ES-I3 (cell line): Measurements from ENCODE around the gene CARD11.

Experiments
- H3K36me3 ChIP-seq: 2 replicates; pipeline ENCODE4 v1.6.1; 2013; ENCODE audit warnings: mild to moderate bottlenecking, low read length, control low read depth, moderate library complexity; ENCODE audit not compliant: insufficient read depth
- H3K4me1 ChIP-seq: 2 replicates; pipeline ENCODE4 v1.6.1; 2013; ENCODE audit warnings: mild to moderate bottlenecking, control low read depth, low read length; ENCODE audit not compliant: insufficient read depth
- H3K9ac ChIP-seq: 2 replicates; pipeline ENCODE4 v1.6.1; 2013; ENCODE audit warnings: low read depth, mild to moderate bottlenecking, low read length, moderate library complexity
- H3K9me3 ChIP-seq: 2 replicates; pipeline ENCODE4 v1.6.1; 2013; ENCODE audit warnings: mild to moderate bottlenecking, low read length, moderate library complexity; ENCODE audit not compliant: control insufficient read depth, insufficient read depth

CARD11 gene

GRCh38 chr7:2996141-2996540 lies 47.5 kb downstream of the CARD11 start:
- Histone ChIP-seq H3K9ac (no peak overlapping the region), H3K9me3 (peaks cover 8% of the 10 kb centered on the region), H3K4me1 (no peaks in the 10 kb centered on the region), H3K36me3 (no peaks in the 10 kb centered on the region)

DNA sequence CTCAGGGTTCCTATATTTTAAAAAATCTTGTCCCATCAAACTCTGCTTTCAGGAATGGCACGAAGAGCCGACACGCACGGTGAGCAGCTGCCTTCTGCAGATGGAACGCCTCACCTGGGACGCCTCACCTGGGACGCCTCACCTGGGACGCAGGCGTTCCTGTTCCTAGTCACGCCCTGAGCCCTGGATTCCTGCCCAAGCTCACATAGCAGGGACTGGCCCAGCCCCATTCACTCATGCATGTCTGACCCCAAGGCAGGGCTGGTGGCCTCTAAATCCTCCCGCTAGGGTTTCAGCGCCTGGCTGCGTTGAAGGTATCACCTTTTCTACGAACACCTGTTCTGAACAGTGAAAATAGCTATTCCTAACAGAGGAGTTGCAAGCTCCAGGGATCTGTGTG lies 49.8 kb downstream of the CARD11 start:
- Histone ChIP-seq H3K36me3 (no peaks in the 10 kb centered on the region), H3K9ac (no peak overlapping the region), H3K9me3 (peaks cover 12% of the 10 kb centered on the region), H3K4me1 (no peaks in the 10 kb centered on the region)

DNA sequence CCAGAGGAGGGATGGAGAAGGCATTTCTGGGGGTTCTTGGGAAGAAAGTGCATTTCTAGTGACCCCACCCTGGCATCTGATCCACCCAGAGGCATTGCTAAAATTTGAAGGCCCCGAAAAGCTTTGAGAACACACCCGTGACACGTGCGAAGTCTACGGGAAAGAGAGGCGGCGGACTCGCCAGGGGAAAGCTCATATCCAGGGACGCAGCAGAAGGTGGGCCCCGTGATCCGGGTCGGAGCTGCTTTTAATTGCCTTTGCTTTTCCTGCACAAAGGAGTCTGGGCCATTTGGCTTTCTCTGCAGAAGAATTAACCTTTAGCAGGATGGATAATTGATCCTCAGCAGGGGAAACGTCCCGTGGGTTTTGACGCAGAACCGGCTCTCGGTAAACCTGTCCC lies 50.3 kb downstream of the CARD11 start:
- H3K4me1 ChIP-seq = no peaks in the 10 kb centered on the region
- H3K9ac ChIP-seq = no peak overlapping the region
- H3K9me3 ChIP-seq = peaks cover 12% of the 10 kb centered on the region
- H3K36me3 ChIP-seq = no peaks in the 10 kb centered on the region

- no peak overlapping the region for H3K9ac ChIP-seq
- no peaks in the 10 kb centered on the region for H3K4me1 ChIP-seq
- H3K9me3 ChIP-seq = peaks cover 12% of the 10 kb centered on the region
- H3K36me3 ChIP-seq = no peaks in the 10 kb centered on the region
These were observed 52.7 kb downstream of the CARD11 start for GRCh38 chr7:2990949-2991470.

DNA sequence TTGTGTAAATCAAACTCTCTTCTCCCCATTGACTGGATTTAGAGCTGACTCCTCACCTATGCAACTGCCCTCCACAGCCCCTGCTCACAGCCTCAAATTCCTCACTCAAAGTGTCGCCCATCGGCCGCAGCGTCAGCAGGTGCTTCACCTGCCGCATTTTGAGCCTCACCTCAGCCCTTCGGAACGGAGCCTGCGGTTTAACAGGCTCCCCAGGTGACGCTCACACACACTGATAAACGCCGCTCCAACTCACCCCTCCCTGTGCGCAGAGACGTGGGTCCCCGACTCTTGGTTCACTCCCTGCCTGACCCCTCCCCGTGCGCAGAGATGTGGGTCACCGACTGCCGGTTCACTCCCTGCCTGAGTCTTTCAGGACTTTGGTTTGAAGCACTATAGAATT lies 57.1 kb downstream of the CARD11 start:
- Histone ChIP-seq H3K4me1 (no peaks in the 10 kb centered on the region), H3K36me3 (no peaks in the 10 kb centered on the region), H3K9ac (no peak overlapping the region), H3K9me3 (peaks cover 4% of the 10 kb centered on the region; the same call in 1 of the 2 replicates)

DNA sequence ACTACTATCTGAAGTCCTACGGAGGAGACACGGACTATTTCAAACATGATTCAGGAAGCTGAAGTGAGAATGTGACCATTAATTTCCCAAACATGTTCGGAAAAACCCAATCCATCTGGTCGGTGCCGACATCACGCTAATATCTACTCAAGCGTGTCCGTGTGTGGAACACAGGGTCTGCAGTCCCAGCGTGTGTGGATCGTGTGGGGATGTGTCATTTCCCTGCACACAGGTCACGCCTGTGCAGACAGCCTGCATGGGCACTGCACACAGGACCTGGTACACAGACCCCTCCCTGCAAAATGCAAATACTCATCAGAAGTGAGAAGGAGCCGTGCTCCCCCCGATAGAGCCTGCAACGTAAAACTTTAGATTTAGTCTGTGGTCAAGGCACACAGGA lies 57.8 kb downstream of the CARD11 start:
- Histone ChIP-seq H3K9me3 (peaks cover 1% of the 10 kb centered on the region; the same call in 1 of the 2 replicates), H3K4me1 (no peaks in the 10 kb centered on the region)

DNA sequence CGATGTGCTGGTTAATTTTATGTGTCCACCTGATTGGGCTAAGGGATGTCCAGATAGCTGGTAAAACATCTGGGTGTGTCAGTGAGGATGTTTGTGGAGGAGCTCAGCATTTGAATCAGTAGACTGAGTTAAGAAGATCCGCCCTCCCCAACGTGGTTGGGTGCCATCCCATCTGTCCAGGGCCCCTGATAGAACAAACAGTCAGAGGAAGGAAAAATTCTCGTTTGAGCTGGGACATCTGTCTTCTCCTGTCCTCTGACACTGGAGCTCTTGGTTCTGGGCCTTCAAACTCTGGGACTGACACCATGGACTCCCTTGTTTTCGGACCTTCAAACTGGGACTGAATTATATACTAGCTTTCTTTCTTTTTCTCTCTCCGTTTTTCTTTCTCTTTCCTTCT lies 59.6 kb downstream of the CARD11 start:
- Histone ChIP-seq H3K9ac (no peak overlapping the region), H3K4me1 (peaks cover 8% of the 10 kb centered on the region), H3K36me3 (no peaks in the 10 kb centered on the region), H3K9me3 (no peaks in the 10 kb centered on the region)

More for the DNA sequence above, 57.8 kb downstream of the CARD11 start:
- H3K9ac ChIP-seq = no peak overlapping the region
- no peaks in the 10 kb centered on the region for H3K36me3 ChIP-seq

DNA sequence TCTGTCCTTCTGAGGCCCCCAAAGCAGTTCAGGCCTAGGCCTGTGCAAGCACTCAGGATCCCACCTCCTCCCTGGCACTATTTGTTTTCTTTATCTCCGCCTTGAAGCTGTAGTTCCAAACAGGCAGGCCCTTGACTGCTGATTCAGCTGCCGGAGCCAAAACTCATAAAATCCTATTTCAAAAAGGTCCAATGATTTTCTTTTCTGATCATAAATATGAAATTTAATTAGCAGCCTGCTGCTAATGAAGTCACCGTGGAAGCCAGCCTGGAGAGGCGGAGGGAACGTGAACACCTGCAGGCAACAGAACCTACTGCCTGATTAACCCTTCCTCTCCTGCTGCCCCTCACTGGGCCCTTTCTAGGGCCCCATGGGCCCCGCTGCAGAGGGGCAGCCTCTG lies 60.1 kb downstream of the CARD11 start:
- H3K36me3 ChIP-seq = no peaks in the 10 kb centered on the region
- H3K9me3 ChIP-seq = no peaks in the 10 kb centered on the region
- H3K9ac ChIP-seq = no peak overlapping the region
- H3K4me1 ChIP-seq = peaks cover 13% of the 10 kb centered on the region

DNA sequence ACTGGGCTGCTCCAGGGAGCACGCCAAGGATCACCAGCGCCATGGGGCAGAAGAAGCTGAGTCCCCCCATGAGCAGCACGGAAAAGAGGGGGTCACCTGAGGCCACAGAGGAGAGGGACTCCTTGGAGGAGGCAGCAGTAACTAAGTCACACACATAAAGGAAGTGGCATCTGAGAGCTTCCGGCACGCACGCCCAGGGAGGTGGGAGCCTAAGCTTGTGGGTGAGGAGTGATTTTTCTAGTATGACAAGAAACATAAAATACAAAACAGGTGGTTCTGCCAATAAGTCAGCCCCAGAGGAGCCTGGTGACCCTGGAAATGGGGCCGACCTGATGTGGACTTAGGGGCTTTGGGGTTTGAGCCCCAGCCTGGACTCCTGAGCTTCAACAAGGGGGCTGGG lies 60.8 kb downstream of the CARD11 start:
- Histone ChIP-seq H3K4me1 (peaks cover 13% of the 10 kb centered on the region), H3K9me3 (no peaks in the 10 kb centered on the region), H3K36me3 (no peaks in the 10 kb centered on the region), H3K9ac (no peak overlapping the region)

- Histone ChIP-seq H3K9me3 (no peaks in the 10 kb centered on the region), H3K36me3 (no peaks in the 10 kb centered on the region), H3K9ac (no peak overlapping the region), H3K4me1 (peaks cover 13% of the 10 kb centered on the region)
These were observed 61.3 kb downstream of the CARD11 start for GRCh38 chr7:2982401-2982800.

- no peaks in the 10 kb centered on the region for H3K36me3 ChIP-seq
- H3K9ac ChIP-seq = no peak overlapping the region
- H3K4me1 ChIP-seq = peaks cover 13% of the 10 kb centered on the region
- H3K9me3 ChIP-seq = no peaks in the 10 kb centered on the region
These were observed 62.6 kb downstream of the CARD11 start for GRCh38 chr7:2981103-2981480.

- Histone ChIP-seq H3K4me1 (peaks cover 13% of the 10 kb centered on the region), H3K9ac (no peak overlapping the region), H3K9me3 (no peaks in the 10 kb centered on the region), H3K36me3 (no peaks in the 10 kb centered on the region)
These were observed 63.1 kb downstream of the CARD11 start for GRCh38 chr7:2980401-2981102.

GRCh38 chr7:2979951-2980350 lies 63.7 kb downstream of the CARD11 start:
- Histone ChIP-seq H3K4me1 (peaks cover 13% of the 10 kb centered on the region), H3K36me3 (no peaks in the 10 kb centered on the region), H3K9me3 (no peaks in the 10 kb centered on the region), H3K9ac (no peak overlapping the region)

DNA sequence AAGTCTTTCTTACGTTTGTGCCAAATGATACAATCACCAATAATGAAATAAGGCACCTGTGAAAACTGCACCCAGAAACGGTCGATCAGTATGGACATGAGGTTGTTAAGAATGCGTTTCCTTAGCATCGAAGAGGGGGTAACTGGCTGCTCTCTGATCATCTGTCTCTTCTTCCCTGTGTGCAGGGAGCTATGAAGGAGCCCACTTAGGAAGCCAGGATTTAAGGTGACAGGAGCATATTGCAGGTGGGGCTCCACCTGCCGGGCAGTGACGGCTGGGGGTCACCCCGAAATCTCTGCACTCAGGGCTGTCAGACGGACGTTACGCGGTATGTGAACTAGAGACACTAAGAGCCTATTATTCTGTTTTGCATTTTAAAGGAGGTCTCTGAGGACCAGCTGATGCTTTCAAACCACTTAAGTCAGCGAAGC lies 64.5 kb downstream of the CARD11 start:
- Histone ChIP-seq H3K9ac (peak overlapping the region; percentile 39; the same call in 1 of the 2 replicates), H3K36me3 (no peaks in the 10 kb centered on the region), H3K4me1 (peaks cover 13% of the 10 kb centered on the region), H3K9me3 (no peaks in the 10 kb centered on the region)

DNA sequence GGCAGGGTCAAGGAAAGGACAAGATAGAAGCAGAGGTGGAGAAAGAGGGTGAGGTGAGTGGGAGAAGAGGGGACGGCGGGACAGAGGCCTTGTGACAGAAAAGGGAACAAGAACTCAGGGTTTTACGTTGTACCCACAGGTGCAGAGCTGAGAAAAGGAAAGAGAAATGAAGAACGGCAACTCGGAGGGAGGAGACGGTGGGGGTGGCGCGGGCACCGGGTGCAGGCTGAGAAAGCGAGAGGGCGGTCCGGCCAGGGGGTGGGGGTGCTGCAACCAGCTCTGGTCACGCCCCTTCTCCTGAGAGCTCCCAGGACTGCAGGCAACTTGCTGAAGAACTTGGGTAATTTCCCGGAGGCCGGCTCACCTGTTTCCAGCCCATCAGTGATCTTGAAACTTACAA lies 65.3 kb downstream of the CARD11 start:
- Histone ChIP-seq H3K9me3 (no peaks in the 10 kb centered on the region), H3K4me1 (peaks cover 13% of the 10 kb centered on the region), H3K36me3 (no peaks in the 10 kb centered on the region), H3K9ac (peak overlapping the region; percentile 39; the same call in 1 of the 2 replicates)
